Measurements from ENCODE around the gene CNOT8. TPM values are rescaled to one million over a fixed set of nuclear protein-coding genes. Genes with fewer than 3 reads are reported as not detected.

Gene CNOT8
- polyA plus RNA-seq, 1 of the 3 experiments (the other 2 are of a cell fraction): 45.3 TPM

GRCh38 chr5:154829589-154830218, 28.7 kb upstream of the CNOT8 start:
- Histone ChIP-seq H3K27ac (ENCODE audit: low read depth in 2 of 2, low read length in 1 of 2) (no peak overlapping the region), H3K4me2 (no peak overlapping the region), H3K36me3 (replicated peaks in 1 of 2; ENCODE audit: control insufficient read depth in 1 of 2, insufficient read depth in 2 of 2, low read length in 1 of 2) (peaks cover 0 to 5% of the 10 kb centered on the region in 2 experiments), H2AFZ (ENCODE audit: low read depth) (no peak overlapping the region), H3K4me1 (ENCODE audit: control insufficient read depth in 1 of 2, insufficient read depth in 2 of 2, low read depth in 1 of 2, low read length in 1 of 2) (peaks cover 2 to 4% of the 10 kb centered on the region in 2 experiments; a peak in 3 of 4 replicates), H3K27me3 (ENCODE audit: insufficient read depth) (no peaks in the 10 kb centered on the region), H3K9me2 (no peaks in the 10 kb centered on the region), H4K20me1 (ENCODE audit: insufficient read depth) (no peaks in the 10 kb centered on the region), H3F3A (replicated peaks; ENCODE audit: insufficient read depth) (peaks cover 3% of the 10 kb centered on the region), H3K4me3 (ENCODE audit: low read depth in 2 of 2, low read length in 1 of 2) (no peak overlapping the region), H3K9me3 (no peaks in the 10 kb centered on the region), H3K9ac (no peak overlapping the region), H3K79me2 (ENCODE audit: insufficient read depth) (no peaks in the 10 kb centered on the region)
- ChIA-PET CTCF (interaction anchor here (0.6 to 2.0 kb wide), 4 partner anchors 11 to 48 kb away, joined by 3 to 6 read pairs (median 4); no protein-coding TSS in a partner anchor), POLR2A (interaction anchor here (0.7 kb wide), 1 partner anchor 27 kb away, joined by 3 read pairs; no protein-coding TSS in a partner anchor)
- WGBS (ENCODE audit: low lambda C conversion rate): 86% methylated on average over 4 of the region's 4 CpGs
- DNase-seq: no peak
- 0 out of 2 replicates have a peak, but pooled peaks have one; percentile 20 for TF ChIP-seq FOSL2 (IDR thresholded peaks at IDR 0.05; ENCODE audit: borderline replicate concordance, low read depth)
- no peak for TF ChIP-seq FOXJ3 (CRISPR knock-in tag; IDR thresholded peaks at IDR 0.05)
- TF ChIP-seq MAX (IDR thresholded peaks at IDR 0.05; ENCODE audit: low read depth): no peak
- no peak for TF ChIP-seq YY1 (IDR thresholded peaks at IDR 0.05; ENCODE audit: low read depth)
- no peak for TF ChIP-seq NRF1 (IDR thresholded peaks at IDR 0.05; ENCODE audit: low read depth, low read length)
- no peak for TF ChIP-seq PBX3 (IDR thresholded peaks at IDR 0.05)
- no peak for TF ChIP-seq TEAD4 (IDR thresholded peaks at IDR 0.05; ENCODE audit: borderline replicate concordance, insufficient read depth)
- TF ChIP-seq TAF1 (IDR thresholded peaks at IDR 0.05; ENCODE audit: borderline replicate concordance, low read depth, low read length): no peak
- TF ChIP-seq NFIC (IDR thresholded peaks at IDR 0.05; ENCODE audit: borderline replicate concordance): peak; percentile 34; the same call in 1 of the 2 replicates
- no peak for TF ChIP-seq RAD21 (IDR thresholded peaks at IDR 0.05; ENCODE audit: low read length)
- TF ChIP-seq REST (IDR thresholded peaks at IDR 0.05; ENCODE audit: low read depth, low read length): no peak
- peak; percentile 12; the same call in 1 of the 2 replicates for TF ChIP-seq TCF12 (IDR thresholded peaks at IDR 0.05)
- no peak for TF ChIP-seq FOXM1 (IDR thresholded peaks at IDR 0.05; ENCODE audit: low read depth)
